Smooth muscle cell (in vitro differentiated cells): ENCODE results near the gene ST3GAL3. TPM values are rescaled to one million over a fixed set of nuclear protein-coding genes. Genes with fewer than 3 reads are reported as not detected.

Experiments
- DNase-seq: peaks from one replicate; lab custom pipeline; 2025; ENCODE audit not compliant: unreplicated experiment; lab: John Stamatoyannopoulos, UW
- H2AFZ ChIP-seq: fragments of 200-600 bp; sonication (generic); 2 replicates; pipeline ENCODE4 v1.6.0; 2016; ENCODE audit warnings: antibody characterized with exemption, low read depth, mild to moderate bottlenecking
- H3F3A ChIP-seq: fragments of 200-600 bp; sonication (generic); 2 replicates; pipeline ENCODE4 v1.6.0; 2017; ENCODE audit warnings: antibody characterized with exemption, low read depth
- H3K27ac ChIP-seq: fragments of 200-600 bp; sonication (generic); 2 replicates; pipeline ENCODE4 v1.5.1; 2016; ENCODE audit warnings: low read depth, mild to moderate bottlenecking
- H3K27me3 ChIP-seq: fragments of 200-600 bp; sonication (generic); 2 replicates; pipeline ENCODE4 v1.6.1; 2016; ENCODE audit warnings: low read depth, mild to moderate bottlenecking
- H3K36me3 ChIP-seq: fragments of 200-600 bp; sonication (generic); 2 replicates; pipeline ENCODE4 v1.5.1; 2016; ENCODE audit warnings: low read depth
- H3K4me1 ChIP-seq: fragments of 200-600 bp; sonication (generic); 2 replicates; pipeline ENCODE4 v1.5.1; 2016; ENCODE audit warnings: low read depth
- H3K4me2 ChIP-seq: fragments of 200-600 bp; sonication (generic); 2 replicates; pipeline ENCODE4 v1.6.0; 2016; ENCODE audit warnings: mild to moderate bottlenecking
- H3K4me3 ChIP-seq: fragments of 200-600 bp; sonication (generic); 2 replicates; pipeline ENCODE4 v1.5.1; 2016; ENCODE audit warnings: mild to moderate bottlenecking
- H3K79me2 ChIP-seq: fragments of 200-600 bp; sonication (generic); 2 replicates; pipeline ENCODE4 v1.6.0; 2016; ENCODE audit warnings: low read depth, mild to moderate bottlenecking
- H3K9ac ChIP-seq: fragments of 200-600 bp; sonication (generic); 2 replicates; pipeline ENCODE4 v1.6.0; 2016; ENCODE audit warnings: low read depth
- H3K9me3 ChIP-seq: fragments of 200-600 bp; sonication (generic); replicated peaks from 2 replicates; pipeline ENCODE4 v1.5.1; 2016; ENCODE audit warnings: low read depth
- H4K20me1 ChIP-seq: fragments of 200-600 bp; sonication (generic); 2 replicates; pipeline ENCODE4 v1.6.0; 2016; ENCODE audit warnings: low read depth
- WGBS: methylation state at CpG from one replicate; pipeline ENCODE4 v1.1.7; 2016; ENCODE audit warnings: low lambda C conversion rate; 5-methylcytosine and 5-hydroxymethylcytosine counted together
- polyA plus RNA-seq: library from polyadenylated mRNA; unstranded; fragments of >200 nt; fragmentation: Nextera tagmentation; extraction: Ambion mirVana; gene quantifications from 2 replicates; pipeline ENCODE4 v1.2.1, GENCODE V29; 2016
- total RNA-seq: library from RNA; depleted of rRNA; stranded (reverse); fragments of >200 nt; gene quantifications from 2 replicates; pipeline ENCODE4 v1.2.3, GENCODE V29; 2014
- TF ChIP-seq, protein P1 (sequence below): fragments of 200-600 bp; sonication (generic); IDR thresholded peaks from 2 replicates; pipeline ENCODE4 v1.5.1; 2017; ENCODE audit warnings: borderline replicate concordance, mild to moderate bottlenecking, antibody characterized with exemption; ENCODE audit not compliant: insufficient read depth, poor library complexity, severe bottlenecking

Gene ST3GAL3
- total and polyA plus RNA-seq, 2 experiments from 2014 or later: 16.0 to 16.6 TPM

GRCh38 chr1:43819357-43819756 is 112.0 kb downstream of the ST3GAL3 start:
- 98% methylated on average over 4 of the region's 4 CpGs for WGBS
- TF ChIP-seq, protein P1, sequence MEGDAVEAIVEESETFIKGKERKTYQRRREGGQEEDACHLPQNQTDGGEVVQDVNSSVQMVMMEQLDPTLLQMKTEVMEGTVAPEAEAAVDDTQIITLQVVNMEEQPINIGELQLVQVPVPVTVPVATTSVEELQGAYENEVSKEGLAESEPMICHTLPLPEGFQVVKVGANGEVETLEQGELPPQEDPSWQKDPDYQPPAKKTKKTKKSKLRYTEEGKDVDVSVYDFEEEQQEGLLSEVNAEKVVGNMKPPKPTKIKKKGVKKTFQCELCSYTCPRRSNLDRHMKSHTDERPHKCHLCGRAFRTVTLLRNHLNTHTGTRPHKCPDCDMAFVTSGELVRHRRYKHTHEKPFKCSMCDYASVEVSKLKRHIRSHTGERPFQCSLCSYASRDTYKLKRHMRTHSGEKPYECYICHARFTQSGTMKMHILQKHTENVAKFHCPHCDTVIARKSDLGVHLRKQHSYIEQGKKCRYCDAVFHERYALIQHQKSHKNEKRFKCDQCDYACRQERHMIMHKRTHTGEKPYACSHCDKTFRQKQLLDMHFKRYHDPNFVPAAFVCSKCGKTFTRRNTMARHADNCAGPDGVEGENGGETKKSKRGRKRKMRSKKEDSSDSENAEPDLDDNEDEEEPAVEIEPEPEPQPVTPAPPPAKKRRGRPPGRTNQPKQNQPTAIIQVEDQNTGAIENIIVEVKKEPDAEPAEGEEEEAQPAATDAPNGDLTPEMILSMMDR: no peak

DNA sequence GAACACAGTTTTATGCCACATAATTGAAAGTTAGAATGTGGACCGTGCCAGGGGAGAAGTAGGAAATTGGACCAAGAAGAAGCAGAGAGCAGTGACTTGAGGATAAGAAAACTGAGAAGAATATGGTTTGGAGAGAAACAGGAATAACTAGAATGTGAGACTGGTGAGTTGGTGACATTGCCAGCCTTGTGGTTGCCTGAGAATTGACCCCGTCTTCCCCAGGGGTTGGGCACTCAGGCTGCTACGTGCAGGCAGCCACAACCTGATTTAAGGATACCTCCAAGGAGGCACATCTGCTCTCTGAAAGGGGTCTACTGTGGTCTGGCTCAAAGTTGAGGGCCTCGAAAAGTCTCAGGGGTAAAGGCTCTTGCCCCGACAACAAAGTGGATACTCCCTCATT is 114.1 kb downstream of the ST3GAL3 start:
- Histone ChIP-seq H3K4me2 (peak overlapping the region; percentile 6), H3K27ac (peak overlapping the region; percentile 60), H3K79me2 (no peaks in the 10 kb centered on the region), H3K9me3 (peaks cover 10% of the 10 kb centered on the region), H3F3A (no peaks in the 10 kb centered on the region), H4K20me1 (peaks cover 4% of the 10 kb centered on the region), H3K9ac (no peak overlapping the region), H3K4me1 (no peaks in the 10 kb centered on the region), H3K36me3 (peaks cover 16% of the 10 kb centered on the region), H2AFZ (no peak overlapping the region), H3K27me3 (no peaks in the 10 kb centered on the region), H3K4me3 (no peak overlapping the region)
- TF ChIP-seq, protein P1: no peak
- DNase-seq: no peak
- WGBS: 86% methylated on average over 5 of the region's 5 CpGs

More at GRCh38 chr1:43819357-43819756, 112.0 kb downstream of the ST3GAL3 start:
- Histone ChIP-seq H3K9ac (no peak overlapping the region), H3K4me1 (no peaks in the 10 kb centered on the region), H2AFZ (no peak overlapping the region), H4K20me1 (peaks cover 4% of the 10 kb centered on the region), H3K27ac (no peak overlapping the region), H3K4me2 (no peak overlapping the region), H3F3A (no peaks in the 10 kb centered on the region), H3K79me2 (no peaks in the 10 kb centered on the region), H3K27me3 (no peaks in the 10 kb centered on the region), H3K36me3 (peaks cover 16% of the 10 kb centered on the region), H3K4me3 (no peak overlapping the region), H3K9me3 (peaks cover 10% of the 10 kb centered on the region)
- DNase-seq: no peak

DNA sequence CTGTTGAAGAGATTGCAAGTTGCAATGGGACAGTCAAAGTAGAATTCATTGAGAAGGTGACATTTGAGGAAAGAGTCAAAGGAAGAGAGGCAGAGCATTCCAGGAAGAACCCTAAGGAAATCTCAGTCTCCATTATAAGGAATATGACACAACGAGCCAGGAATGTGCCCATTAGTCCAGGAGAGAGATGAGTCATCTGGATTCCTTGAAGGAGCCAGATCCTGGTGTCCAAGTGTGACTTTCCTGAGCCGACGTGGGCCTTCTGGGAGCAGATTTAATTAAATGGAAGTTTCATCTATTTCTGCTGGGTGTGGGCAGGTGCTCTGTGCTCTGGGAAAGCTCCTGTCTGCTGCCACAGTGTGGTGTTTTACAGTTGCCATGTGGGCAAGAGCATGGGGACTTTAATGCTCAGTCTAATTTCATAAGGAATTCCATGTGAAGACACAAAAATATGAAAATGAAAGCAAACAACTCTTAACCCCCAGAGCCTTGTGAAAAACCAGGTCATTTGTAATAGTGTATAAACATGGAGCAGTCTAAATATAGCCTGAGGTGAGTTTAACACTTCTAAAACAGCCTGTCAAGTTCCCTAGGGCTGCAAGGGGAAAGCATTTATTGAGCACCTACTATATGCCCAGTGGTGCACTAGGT is 114.8 kb downstream of the ST3GAL3 start:
- Histone ChIP-seq H4K20me1 (peaks cover 4% of the 10 kb centered on the region), H3F3A (no peaks in the 10 kb centered on the region), H3K4me2 (peak overlapping the region; percentile 45), H3K27ac (peak overlapping the region; percentile 60), H3K36me3 (peaks cover 16% of the 10 kb centered on the region), H3K4me1 (no peaks in the 10 kb centered on the region), H2AFZ (no peak overlapping the region), H3K79me2 (no peaks in the 10 kb centered on the region), H3K9ac (no peak overlapping the region), H3K27me3 (no peaks in the 10 kb centered on the region), H3K9me3 (peaks cover 10% of the 10 kb centered on the region), H3K4me3 (no peak overlapping the region)
- no peak for DNase-seq
- TF ChIP-seq, protein P1: no peak
- WGBS: 0% methylated on average over 3 of the region's 3 CpGs

- Histone ChIP-seq H3K4me3 (no peak overlapping the region), H3K27me3 (no peaks in the 10 kb centered on the region), H3F3A (no peaks in the 10 kb centered on the region), H3K4me1 (no peaks in the 10 kb centered on the region), H3K9ac (no peak overlapping the region), H3K36me3 (peaks cover 3% of the 10 kb centered on the region), H3K79me2 (no peaks in the 10 kb centered on the region), H3K9me3 (no peaks in the 10 kb centered on the region), H3K4me2 (no peak overlapping the region), H2AFZ (no peak overlapping the region), H4K20me1 (peaks cover 4% of the 10 kb centered on the region), H3K27ac (no peak overlapping the region)
- no peak for DNase-seq
- TF ChIP-seq, protein P1: no peak
- whole genome bisulfite sequencing: 96% methylated on average over 1 of the region's 1 CpG
Measured at GRCh38 chr1:43824795-43825194, 117.5 kb downstream of the ST3GAL3 start.
